ENCODE data around the gene TARP.
"Not testable (repeated sequence)": the region's sequence is repeated elsewhere in the genome, so short reads cannot be mapped to it uniquely, and the experiment has no call there.

TARP gene

GRCh38 chr7:38259157-38259556 lies 14.3 kb downstream of the TARP start:
- not testable (repeated sequence) for DNase-seq

GRCh38 chr7:38257350-38257677 lies 16.1 kb downstream of the TARP start:
- no peak for DNase-seq

- DNase-seq, result not testable (repeated sequence)
These were observed 23.6 kb downstream of the TARP start for GRCh38 chr7:38249849-38250248.

- no peak for DNase-seq
These were observed 25.3 kb downstream of the TARP start for GRCh38 chr7:38248069-38248567.

GRCh38 chr7:38245409-38245977 lies 27.9 kb downstream of the TARP start:
- no peak for DNase-seq

- no peak for DNase-seq
These were observed 28.9 kb downstream of the TARP start for GRCh38 chr7:38244516-38244915.

GRCh38 chr7:38243345-38243744 lies 30.1 kb downstream of the TARP start:
- DNase-seq, result not testable (repeated sequence)

- no peak for DNase-seq
These were observed 30.6 kb downstream of the TARP start for GRCh38 chr7:38242814-38243213.

- DNase-seq, result no peak
These were observed 32.4 kb downstream of the TARP start for GRCh38 chr7:38241071-38241470.

GRCh38 chr7:38239129-38239528 lies 34.3 kb downstream of the TARP start:
- not testable (repeated sequence) for DNase-seq

- no peak for DNase-seq
These were observed 37.8 kb downstream of the TARP start for GRCh38 chr7:38235606-38236005.

- DNase-seq, result not testable (repeated sequence)
These were observed 38.7 kb downstream of the TARP start for GRCh38 chr7:38234759-38235158.

- no peak for DNase-seq
These were observed 40.7 kb downstream of the TARP start for GRCh38 chr7:38232502-38233366.

- no peak for DNase-seq
These were observed 43.4 kb downstream of the TARP start for GRCh38 chr7:38229884-38230642.

- DNase-seq, result no peak
These were observed 44.0 kb downstream of the TARP start for GRCh38 chr7:38229386-38229785.

GRCh38 chr7:38224392-38224791 lies 49.0 kb downstream of the TARP start:
- DNase-seq, result no peak

- DNase-seq, result no peak
These were observed 50.1 kb downstream of the TARP start for GRCh38 chr7:38223306-38223705.

GRCh38 chr7:38222481-38223096 lies 50.8 kb downstream of the TARP start:
- DNase-seq, result peak; percentile 39

GRCh38 chr7:38220452-38220851 lies 53.0 kb downstream of the TARP start:
- no peak for DNase-seq

GRCh38 chr7:38217672-38218071 lies 55.8 kb downstream of the TARP start:
- DNase-seq, result no peak

- peak; percentile 93 for DNase-seq
These were observed 57.4 kb downstream of the TARP start for GRCh38 chr7:38215735-38216670.

- DNase-seq, result peak; percentile 39
These were observed 58.3 kb downstream of the TARP start for GRCh38 chr7:38215115-38215514.
